Sigmoid colon (tissue), 7 donors: ENCODE measurements around the gene CACNA1G. TPM values are rescaled to one million over a fixed set of nuclear protein-coding genes. Genes with fewer than 3 reads are reported as not detected.

Experiments
- DNase-seq: peaks from one replicate; pipeline ENCODE4 v3.0.0-alpha.2; 2019
- H3K27ac ChIP-seq, 4 donors: fragments of 200-600 bp; sonication (generic); one replicate each; pipeline ENCODE4 v1.5.1; 2016 to 2019; ENCODE audit warnings: mild to moderate bottlenecking in 1 of 4
- H3K27me3 ChIP-seq, 3 donors: fragments of 200-600 bp; sonication (generic); one replicate each; pipeline ENCODE4 v1.5.1; 2019; ENCODE audit warnings: mild to moderate bottlenecking in 1 of 3
- H3K36me3 ChIP-seq, 4 donors: fragments of 200-600 bp; sonication (generic); one replicate each; pipeline ENCODE4 v1.5.1; 2016 to 2019
- H3K4me1 ChIP-seq, 4 donors: fragments of 200-600 bp; sonication (generic); one replicate each; pipeline ENCODE4 v1.5.1; 2017 to 2019
- H3K4me3 ChIP-seq, 4 donors: fragments of 200-600 bp; sonication (generic); one replicate each; pipeline ENCODE4 v1.5.1; 2017 to 2019; ENCODE audit warnings: mild to moderate bottlenecking in 2 of 4, moderate library complexity in 1 of 4
- H3K9me3 ChIP-seq, 4 donors: fragments of 200-600 bp in 3 of 4; sonication (generic) in 3 of 4; one replicate each; pipeline versions ENCODE4 v1.5.1 to v1.6.1; 2013 to 2019
- CTCF ChIP-seq, 4 experiments: fragments of 450-650 bp in 3 of 4; fragments of 200-600 bp in 1 of 4; IDR thresholded peaks; one replicate each; pipeline ENCODE4 v1.5.1; 2016 to 2019; ENCODE audit warnings: antibody characterized with exemption in 4 of 4, mild to moderate bottlenecking in 3 of 4, moderate library complexity in 2 of 4
- EP300 ChIP-seq, 4 donors: sonication (generic); formaldehyde crosslinking; IDR thresholded peaks; one replicate each; pipeline ENCODE4 v1.6.1; 2017; ENCODE audit warnings: antibody characterized with exemption in 4 of 4
- POLR2A ChIP-seq, 2 donors: fragments of 450-650 bp; IDR thresholded peaks; one replicate each; pipeline ENCODE4 v1.6.1; 2016; ENCODE audit warnings: antibody characterized with exemption in 2 of 2, mild to moderate bottlenecking in 2 of 2, moderate library complexity in 2 of 2
- POLR2AphosphoS5 ChIP-seq, 4 donors: sonication (generic); formaldehyde crosslinking; IDR thresholded peaks; one replicate each; pipeline ENCODE4 v1.6.1; 2017; ENCODE audit warnings: antibody characterized with exemption in 4 of 4
- WGBS, 2 donors: extraction: QIAGEN DNeasy Blood & Tissue Kit; methylation state at CpG; one replicate each; pipeline ENCODE4 v1.1.7; 2013; 5-methylcytosine and 5-hydroxymethylcytosine counted together
- intact Hi-C: fragments of 100-400 bp; cut with DNase I; formaldehyde crosslinking; loops from one replicate; pipeline ENCODE4 v1.15.1; 2023
- polyA plus RNA-seq, 3 donors: library from polyadenylated mRNA; stranded (reverse); fragments of 200-250 nt; gene quantifications; one replicate each; pipeline ENCODE4 v1.2.3, GENCODE V29; 2013
- total RNA-seq, 4 donors: library from RNA; depleted of rRNA; stranded (reverse); fragments of >200 nt; gene quantifications; one replicate each; pipeline ENCODE4 v1.1.0, GENCODE V29; 2016
- donor health status: healthy with polysubstance abuse.
- donor health status: Bipolar disorder and iron deficiency.
- donor health status: healthy.

CACNA1G gene
- total and polyA plus RNA-seq, 7 donors = under 0.01 to 1.4 (median 0.34) TPM; not detected in 1

DNA sequence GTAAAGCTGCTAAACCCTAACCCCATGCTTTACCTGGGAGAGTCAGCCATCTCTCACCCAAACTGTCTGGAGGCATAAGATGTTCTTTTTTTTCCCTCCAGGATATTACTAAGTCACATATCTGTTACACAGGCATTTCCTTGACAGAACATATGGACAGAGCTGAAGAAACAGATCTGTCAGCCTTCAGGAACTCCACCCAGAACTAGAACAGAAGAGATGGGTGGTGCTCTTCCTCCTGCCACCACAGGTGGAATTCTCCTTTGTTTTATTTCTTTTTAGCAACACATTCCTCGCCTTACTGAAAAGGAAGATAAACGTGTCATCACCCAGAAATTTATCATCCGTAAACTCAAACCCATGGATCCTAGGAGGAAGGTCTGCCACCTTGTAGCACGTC, 43.5 kb upstream of the CACNA1G start:
- Histone ChIP-seq H3K9me3 (no peaks in the 10 kb centered on the region), H3K4me1 (peaks cover 0 to 15% (median 11%) of the 10 kb centered on the region in 4 donors), H3K27ac (no peak overlapping the region), H3K4me3 (no peak overlapping the region), H3K27me3 (no peaks in the 10 kb centered on the region), H3K36me3 (no peaks in the 10 kb centered on the region)
- intact Hi-C loops = no loop called here
- TF ChIP-seq POLR2A (IDR thresholded peaks at IDR 0.05) = no peak
- no peak for TF ChIP-seq EP300 (IDR thresholded peaks at IDR 0.05)
- no peak for TF ChIP-seq CTCF (IDR thresholded peaks at IDR 0.05)
- no peak for TF ChIP-seq POLR2AphosphoS5 (IDR thresholded peaks at IDR 0.05)
- 68 to 84% methylated on average over 4 of the region's 4 CpGs for WGBS, 2 donors
- DNase-seq = no peak

DNA sequence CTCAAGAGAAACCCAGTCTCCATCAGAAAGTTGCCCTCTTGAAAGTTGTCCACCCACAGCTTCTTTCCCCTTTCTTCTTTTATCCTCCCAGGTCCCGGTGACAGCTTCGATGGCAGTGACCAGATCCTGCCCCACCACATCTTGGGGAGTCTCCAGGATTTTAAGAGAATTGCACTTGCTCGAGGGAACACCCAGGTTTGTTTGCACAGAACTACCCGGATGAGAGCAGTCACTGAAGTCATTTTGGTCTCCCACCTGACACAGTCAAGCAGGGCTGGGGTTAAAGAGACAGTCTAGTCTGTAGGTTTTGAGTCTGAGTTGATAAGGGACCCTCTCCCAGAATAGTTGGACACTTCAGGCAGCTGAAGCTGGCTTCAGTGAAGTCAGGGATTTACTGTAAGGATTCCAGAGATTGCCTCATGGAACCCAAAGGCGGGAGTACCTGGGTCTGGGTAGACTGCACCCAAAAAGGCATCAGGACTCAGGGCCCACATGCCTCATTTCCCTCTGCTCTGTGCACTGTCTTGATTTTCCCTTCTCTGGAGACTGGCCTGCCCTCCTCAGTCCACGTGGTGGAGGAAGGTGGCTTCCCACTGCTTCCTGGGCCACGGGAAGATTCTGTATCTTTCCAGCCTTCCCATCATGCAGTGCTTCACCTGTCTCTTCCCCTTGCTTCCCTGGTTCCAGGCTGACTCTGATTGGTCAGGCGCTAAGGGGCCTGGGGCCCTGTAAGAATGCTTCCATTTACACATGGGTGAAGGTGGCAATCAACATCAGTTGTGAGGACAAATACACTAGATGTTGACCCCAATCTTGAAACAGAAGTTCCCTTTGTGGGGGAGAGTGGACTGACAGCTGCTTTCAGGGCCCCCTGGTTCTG, 42.8 kb upstream of the CACNA1G start:
- no peak for TF ChIP-seq POLR2AphosphoS5 (IDR thresholded peaks at IDR 0.05)
- TF ChIP-seq EP300 (IDR thresholded peaks at IDR 0.05) = no peak
- TF ChIP-seq POLR2A (IDR thresholded peaks at IDR 0.05) = no peak
- TF ChIP-seq CTCF (IDR thresholded peaks at IDR 0.05) = no peak
- Histone ChIP-seq H3K27ac (no peak overlapping the region), H3K9me3 (no peaks in the 10 kb centered on the region), H3K36me3 (no peaks in the 10 kb centered on the region), H3K4me1 (peaks cover 0 to 15% (median 11%) of the 10 kb centered on the region in 4 donors), H3K27me3 (no peaks in the 10 kb centered on the region), H3K4me3 (no peak overlapping the region)
- WGBS, 2 donors = 61 to 72% methylated on average over 8 of the region's 8 CpGs
- intact Hi-C loops = no loop called here
- no peak for DNase-seq

GRCh38 chr17:50518384-50519023, 42.0 kb upstream of the CACNA1G start:
- no peaks in the 10 kb centered on the region for H3K36me3 ChIP-seq
- no peaks in the 10 kb centered on the region for H3K27me3 ChIP-seq
- peak overlapping the region in 1 of 4 donors; percentile 34 for H3K27ac ChIP-seq
- H3K9me3 ChIP-seq = no peaks in the 10 kb centered on the region
- peaks cover 0 to 15% (median 11%) of the 10 kb centered on the region in 4 donors for H3K4me1 ChIP-seq
- TF ChIP-seq POLR2AphosphoS5 (IDR thresholded peaks at IDR 0.05) (no peak), POLR2A (IDR thresholded peaks at IDR 0.05) (no peak), CTCF (IDR thresholded peaks at IDR 0.05) (no peak), EP300 (IDR thresholded peaks at IDR 0.05) (no peak)
- DNase-seq = peak; percentile 74
- WGBS, 2 donors = 81 to 87% methylated on average over 13 of the region's 13 CpGs
- no peak overlapping the region for H3K4me3 ChIP-seq
- intact Hi-C loops = no loop called here

DNA sequence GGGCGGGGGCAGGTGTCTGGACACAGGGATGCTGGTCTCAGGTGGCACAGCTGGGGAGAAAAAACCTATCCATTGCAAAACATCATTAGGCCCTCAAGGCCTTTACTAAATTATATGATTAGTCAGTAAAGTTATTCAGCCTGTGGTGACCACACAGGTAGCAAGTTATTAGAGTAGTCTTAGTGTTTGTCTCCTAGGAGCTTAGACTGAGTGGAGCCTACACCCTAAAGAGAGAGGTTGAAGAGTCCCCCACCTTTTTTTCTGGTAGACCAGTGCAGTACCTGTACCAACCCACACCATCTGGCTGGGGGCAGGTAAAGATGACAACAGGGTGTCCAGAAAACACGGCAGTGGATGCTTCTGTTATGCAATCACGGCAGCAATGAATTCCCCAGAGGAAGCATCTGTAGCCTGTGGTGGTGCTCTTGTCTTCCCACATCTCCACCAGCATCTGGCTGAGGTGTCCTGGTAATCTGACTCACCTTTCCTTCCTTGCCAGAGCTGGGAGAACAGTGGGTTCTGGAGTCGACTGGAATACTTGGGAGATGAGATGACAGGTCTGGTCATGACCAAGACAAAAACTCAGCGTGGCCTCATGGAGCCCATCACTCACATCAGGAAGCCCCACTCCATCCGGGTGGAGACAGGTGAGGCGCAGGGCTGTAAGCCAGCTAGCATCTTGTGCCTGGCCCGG, 41.2 kb upstream of the CACNA1G start:
- peak overlapping the region in 1 of 4 donors; percentile 34 for H3K27ac ChIP-seq
- 90 to 92% methylated on average over 8 of the region's 8 CpGs for WGBS, 2 donors

More for the DNA sequence above, 41.2 kb upstream of the CACNA1G start:
- no peaks in the 10 kb centered on the region for H3K9me3 ChIP-seq
- TF ChIP-seq CTCF (IDR thresholded peaks at IDR 0.05) (no peak), POLR2AphosphoS5 (IDR thresholded peaks at IDR 0.05) (no peak), EP300 (IDR thresholded peaks at IDR 0.05) (no peak), POLR2A (IDR thresholded peaks at IDR 0.05) (no peak)
- no peaks in the 10 kb centered on the region for H3K36me3 ChIP-seq
- peaks cover 0 to 15% (median 10%) of the 10 kb centered on the region in 4 donors for H3K4me1 ChIP-seq
- no peak for DNase-seq
- intact Hi-C loops = no loop called here
- H3K27me3 ChIP-seq = no peaks in the 10 kb centered on the region
- no peak overlapping the region for H3K4me3 ChIP-seq
